ENCODE measurements around the gene RRAD.

DNA sequence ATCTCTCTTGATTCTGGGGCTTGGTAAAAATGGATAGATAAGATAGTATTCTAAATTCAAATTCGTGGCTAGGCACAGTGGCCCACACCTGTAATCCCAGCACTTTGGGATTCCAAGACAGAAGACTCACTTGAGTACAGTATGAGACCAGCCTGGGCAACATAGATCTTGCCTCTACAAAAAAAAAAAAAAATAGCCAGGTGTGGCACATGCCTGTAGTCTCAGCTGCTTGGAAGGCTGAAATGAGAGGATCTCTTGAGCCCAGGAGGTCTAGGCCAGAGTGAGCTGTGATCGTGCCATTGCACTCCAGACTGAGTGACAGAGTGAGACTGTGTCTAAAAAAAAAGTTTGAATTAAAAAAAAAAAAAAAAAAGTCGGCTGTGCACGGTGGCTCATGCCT lies 35.7 kb downstream of the RRAD start:
- TF ChIP-seq RAD21 (conservative IDR thresholded peaks at IDR 0.05 in 1 of 2, IDR thresholded peaks at IDR 0.05 in 1 of 2) (no peak), ESRRA (IDR thresholded peaks at IDR 0.05; ENCODE audit: borderline replicate concordance, low read length) (no peak), CBX8 (IDR thresholded peaks at IDR 0.05) (no peak), HOXA7 (CRISPR knock-in tag; IDR thresholded peaks at IDR 0.05) (no peak), RCOR1 (IDR thresholded peaks at IDR 0.05; ENCODE audit: low read depth, low read length) (no peak), NPAS2 (CRISPR knock-in tag; IDR thresholded peaks at IDR 0.05; ENCODE audit: borderline replicate concordance) (no peak), RFX5 (IDR thresholded peaks at IDR 0.05) (no peak), EHMT2 (IDR thresholded peaks at IDR 0.05; ENCODE audit: low read depth) (no peak), POLR2A (IDR thresholded peaks at IDR 0.05; ENCODE audit: low read length) (no peak), RARB (CRISPR knock-in tag; IDR thresholded peaks at IDR 0.05) (no peak)
- TF ChIP-seq, protein P1, sequence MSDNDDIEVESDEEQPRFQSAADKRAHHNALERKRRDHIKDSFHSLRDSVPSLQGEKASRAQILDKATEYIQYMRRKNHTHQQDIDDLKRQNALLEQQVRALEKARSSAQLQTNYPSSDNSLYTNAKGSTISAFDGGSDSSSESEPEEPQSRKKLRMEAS (IDR thresholded peaks at IDR 0.05) = no peak
- TF ChIP-seq, protein P2, sequence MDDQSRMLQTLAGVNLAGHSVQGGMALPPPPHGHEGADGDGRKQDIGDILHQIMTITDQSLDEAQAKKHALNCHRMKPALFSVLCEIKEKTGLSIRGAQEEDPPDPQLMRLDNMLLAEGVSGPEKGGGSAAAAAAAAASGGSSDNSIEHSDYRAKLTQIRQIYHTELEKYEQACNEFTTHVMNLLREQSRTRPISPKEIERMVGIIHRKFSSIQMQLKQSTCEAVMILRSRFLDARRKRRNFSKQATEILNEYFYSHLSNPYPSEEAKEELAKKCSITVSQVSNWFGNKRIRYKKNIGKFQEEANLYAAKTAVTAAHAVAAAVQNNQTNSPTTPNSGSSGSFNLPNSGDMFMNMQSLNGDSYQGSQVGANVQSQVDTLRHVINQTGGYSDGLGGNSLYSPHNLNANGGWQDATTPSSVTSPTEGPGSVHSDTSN (IDR thresholded peaks at IDR 0.05) = no peak
- TF ChIP-seq, protein P3, sequence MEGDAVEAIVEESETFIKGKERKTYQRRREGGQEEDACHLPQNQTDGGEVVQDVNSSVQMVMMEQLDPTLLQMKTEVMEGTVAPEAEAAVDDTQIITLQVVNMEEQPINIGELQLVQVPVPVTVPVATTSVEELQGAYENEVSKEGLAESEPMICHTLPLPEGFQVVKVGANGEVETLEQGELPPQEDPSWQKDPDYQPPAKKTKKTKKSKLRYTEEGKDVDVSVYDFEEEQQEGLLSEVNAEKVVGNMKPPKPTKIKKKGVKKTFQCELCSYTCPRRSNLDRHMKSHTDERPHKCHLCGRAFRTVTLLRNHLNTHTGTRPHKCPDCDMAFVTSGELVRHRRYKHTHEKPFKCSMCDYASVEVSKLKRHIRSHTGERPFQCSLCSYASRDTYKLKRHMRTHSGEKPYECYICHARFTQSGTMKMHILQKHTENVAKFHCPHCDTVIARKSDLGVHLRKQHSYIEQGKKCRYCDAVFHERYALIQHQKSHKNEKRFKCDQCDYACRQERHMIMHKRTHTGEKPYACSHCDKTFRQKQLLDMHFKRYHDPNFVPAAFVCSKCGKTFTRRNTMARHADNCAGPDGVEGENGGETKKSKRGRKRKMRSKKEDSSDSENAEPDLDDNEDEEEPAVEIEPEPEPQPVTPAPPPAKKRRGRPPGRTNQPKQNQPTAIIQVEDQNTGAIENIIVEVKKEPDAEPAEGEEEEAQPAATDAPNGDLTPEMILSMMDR (IDR thresholded peaks at IDR 0.05) = no peak
